DOHH2 (cell line): ENCODE results near the gene UVRAG.

Source experiments
- H3F3A ChIP-seq: fragments of 200-600 bp; sonication (generic), shearing (Covaris generic); 2 replicates; pipeline ENCODE4 v1.6.0; 2016; ENCODE audit warnings: antibody characterized with exemption, mild to moderate bottlenecking; ENCODE audit not compliant: control insufficient read depth, insufficient read depth
- H3K27ac ChIP-seq: fragments of 200-600 bp; sonication (generic); 2 replicates; pipeline ENCODE4 v1.5.1; 2014; ENCODE audit warnings: low read depth, mild to moderate bottlenecking, low read length, moderate library complexity
- H3K27me3 ChIP-seq: fragments of 200-600 bp; sonication (generic); 2 replicates; pipeline ENCODE4 v1.6.1; 2014; ENCODE audit warnings: mild to moderate bottlenecking, low read length, mixed read lengths; ENCODE audit not compliant: control insufficient read depth
- H3K36me3 ChIP-seq: fragments of 200-600 bp; sonication (generic); 2 replicates; pipeline ENCODE4 v1.6.1; 2014; ENCODE audit warnings: mild to moderate bottlenecking, low read length, moderate library complexity, mixed read lengths; ENCODE audit not compliant: control insufficient read depth
- H3K4me1 ChIP-seq: fragments of 200-600 bp; sonication (generic); 2 replicates; pipeline ENCODE4 v1.6.1; 2014; ENCODE audit warnings: mild to moderate bottlenecking, low read length, mixed read lengths; ENCODE audit not compliant: control insufficient read depth
- H3K4me2 ChIP-seq: fragments of 200-600 bp; sonication (generic); 2 replicates; pipeline ENCODE4 v1.6.0; 2014; ENCODE audit warnings: mild to moderate bottlenecking, low read length, moderate library complexity
- H3K4me3 ChIP-seq: fragments of 200-600 bp; sonication (generic); 2 replicates; pipeline ENCODE4 v1.5.1; 2014; ENCODE audit warnings: mild to moderate bottlenecking, low read length, mixed read lengths
- H3K79me2 ChIP-seq: fragments of 200-600 bp; sonication (generic); 2 replicates; pipeline ENCODE4 v1.6.1; 2014; ENCODE audit warnings: mild to moderate bottlenecking, low read length, mixed read lengths; ENCODE audit not compliant: control insufficient read depth
- H3K9me2 ChIP-seq: fragments of 200-600 bp; sonication (generic); replicated peaks from 2 replicates; pipeline ENCODE4 v1.6.1; 2014; ENCODE audit warnings: mild to moderate bottlenecking, low read length, mixed read lengths; ENCODE audit not compliant: control insufficient read depth
- H3K9me3 ChIP-seq: fragments of 200-600 bp; sonication (generic); 2 replicates; pipeline ENCODE4 v1.6.1; 2014; ENCODE audit warnings: antibody characterized with exemption, low read length, mixed read lengths; ENCODE audit not compliant: control insufficient read depth, insufficient read depth
- H4K20me1 ChIP-seq: fragments of 200-600 bp; sonication (generic); 2 replicates; pipeline ENCODE4 v1.6.0; 2014; ENCODE audit warnings: low read depth, mild to moderate bottlenecking, antibody characterized with exemption, low read length, moderate library complexity; ENCODE audit not compliant: control insufficient read depth, insufficient read depth
- CTCF ChIP-seq: fragments of 200-600 bp; sonication (generic); IDR thresholded peaks from one replicate; pipeline ENCODE4 v1.5.1; 2014; ENCODE audit warnings: antibody characterized with exemption, mild to moderate bottlenecking, low read depth, low read length; ENCODE audit not compliant: poor library complexity, severe bottlenecking
- EZH2phosphoT487 ChIP-seq: fragments of 200-600 bp; sonication (generic); IDR thresholded peaks from 2 replicates; pipeline ENCODE4 v1.6.1; 2017; ENCODE audit warnings: borderline replicate concordance, mild to moderate bottlenecking, antibody characterized with exemption, low read length, moderate library complexity, mixed read lengths

UVRAG gene

DNA sequence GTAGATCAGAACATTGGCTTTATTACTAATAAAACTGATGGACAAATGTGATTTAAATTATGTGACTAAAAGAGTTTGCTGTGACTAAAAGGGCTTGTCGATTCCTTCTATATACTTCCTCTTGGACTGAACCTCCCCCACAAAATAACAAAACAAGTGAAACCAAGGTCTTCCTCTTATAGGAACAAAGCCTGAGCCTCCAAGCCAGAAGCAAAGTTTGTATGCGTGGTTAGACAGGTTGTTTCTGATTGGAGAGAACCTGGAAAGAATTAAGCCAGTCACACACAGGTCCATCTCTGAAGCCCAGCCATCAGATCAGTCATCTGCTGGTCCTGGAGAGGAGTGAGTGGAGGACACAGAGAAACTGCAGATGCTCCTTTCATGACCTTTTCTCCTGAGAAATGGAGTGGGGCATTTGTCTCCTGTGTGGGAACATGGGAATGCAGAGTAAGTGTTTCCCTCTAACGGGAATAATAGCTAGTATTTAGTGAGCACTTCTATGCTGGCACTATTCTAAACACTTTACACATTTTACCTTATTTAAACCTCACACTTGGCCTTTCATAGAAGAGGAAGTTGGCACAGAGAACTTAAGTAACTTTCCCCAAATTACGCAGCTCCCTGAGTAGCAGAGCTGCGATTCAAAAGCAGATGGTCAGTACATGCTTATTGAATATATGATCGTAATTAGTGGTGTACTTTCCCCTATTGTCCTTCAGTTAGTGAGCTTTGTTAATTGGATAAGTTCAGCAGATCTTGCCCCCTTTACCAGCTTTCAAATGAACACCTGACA is 77.1 kb downstream of the UVRAG start:
- peaks cover 92% of the 10 kb centered on the region for H3K79me2 ChIP-seq
- no peaks in the 10 kb centered on the region; the same call in 1 of the 2 replicates for H4K20me1 ChIP-seq
- no peak for TF ChIP-seq CTCF
- TF ChIP-seq EZH2phosphoT487, result no peak
- H3K4me2 ChIP-seq, result peak overlapping the region; percentile 85
- peak overlapping the region; percentile 55 for H3K4me3 ChIP-seq
- no peaks in the 10 kb centered on the region for H3K9me3 ChIP-seq
- no peaks in the 10 kb centered on the region for H3K9me2 ChIP-seq
- H3K36me3 ChIP-seq, result peaks cover 91% of the 10 kb centered on the region
- H3K27me3 ChIP-seq, result no peaks in the 10 kb centered on the region
- H3K4me1 ChIP-seq, result peaks cover 82% of the 10 kb centered on the region
- H3K27ac ChIP-seq, result peak overlapping the region; percentile 98
- H3F3A ChIP-seq, result peaks cover 48% of the 10 kb centered on the region

DNA sequence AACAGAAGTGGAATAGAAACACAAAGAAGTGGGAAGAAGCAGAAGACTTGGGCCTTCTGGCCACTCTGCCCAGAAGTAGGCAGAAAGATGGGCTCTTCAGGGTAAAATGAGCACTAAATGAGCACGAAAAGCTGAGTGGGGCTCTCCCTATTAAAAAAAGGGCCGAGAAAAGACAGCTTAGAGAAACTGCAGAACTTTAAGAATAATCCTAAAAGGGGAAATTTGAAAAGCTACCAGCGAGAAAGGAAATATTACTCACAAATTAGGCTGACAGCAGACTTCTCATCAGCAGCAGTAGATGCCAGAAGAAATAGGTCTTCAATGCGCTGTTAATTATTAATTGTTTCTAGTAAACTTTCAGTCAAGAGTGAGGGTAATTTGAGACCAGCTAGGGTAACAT is 78.2 kb downstream of the UVRAG start:
- Histone ChIP-seq H3K4me2 (0 out of 2 replicates have a peak overlapping the region, but pooled peaks have one; percentile 85), H3K27ac (peak overlapping the region; percentile 98), H3K27me3 (no peaks in the 10 kb centered on the region), H4K20me1 (no peaks in the 10 kb centered on the region; the same call in 1 of the 2 replicates), H3K79me2 (peaks cover 87% of the 10 kb centered on the region), H3F3A (peaks cover 48% of the 10 kb centered on the region), H3K4me1 (peaks cover 71% of the 10 kb centered on the region), H3K9me3 (no peaks in the 10 kb centered on the region), H3K36me3 (peaks cover 87% of the 10 kb centered on the region), H3K9me2 (no peaks in the 10 kb centered on the region), H3K4me3 (no peak overlapping the region)
- no peak for TF ChIP-seq CTCF
- no peak for TF ChIP-seq EZH2phosphoT487

DNA sequence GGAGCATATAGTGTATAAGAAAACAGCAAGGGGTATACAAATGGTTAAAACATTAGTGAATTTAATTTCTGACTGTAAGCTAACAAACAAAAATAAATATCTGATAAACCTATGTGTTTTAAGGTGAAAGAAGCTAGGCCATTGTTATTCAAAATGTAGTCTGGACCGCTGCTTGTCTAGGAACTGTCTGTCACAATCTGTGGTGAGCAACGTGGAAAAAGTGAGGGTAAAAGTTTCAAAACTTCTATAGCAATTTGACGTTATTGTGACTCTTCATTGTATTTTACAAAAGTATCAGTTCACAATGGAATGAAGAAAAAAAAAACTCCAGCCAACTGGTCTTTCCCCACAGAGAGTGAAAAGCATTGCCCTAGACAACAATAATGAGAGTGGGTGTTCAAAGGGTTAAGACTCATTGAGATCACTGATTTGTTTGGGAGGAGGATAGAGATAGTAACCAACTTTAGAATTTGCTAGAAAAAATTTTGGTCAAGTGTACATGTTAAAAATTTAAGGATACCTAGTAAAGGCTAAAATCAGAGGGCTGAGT is 79.1 kb downstream of the UVRAG start:
- H3K9me2 ChIP-seq, result no peaks in the 10 kb centered on the region
- no peak overlapping the region for H3K4me2 ChIP-seq
- 0 out of 2 replicates have a peak overlapping the region, but pooled peaks have one; percentile 24 for H3K27ac ChIP-seq
- no peaks in the 10 kb centered on the region for H3K9me3 ChIP-seq
- no peak for TF ChIP-seq EZH2phosphoT487
- H3K4me1 ChIP-seq, result peaks cover 63% of the 10 kb centered on the region
- peaks cover 3% of the 10 kb centered on the region; the same call in 1 of the 2 replicates for H4K20me1 ChIP-seq
- H3K4me3 ChIP-seq, result no peak overlapping the region
- peaks cover 87% of the 10 kb centered on the region for H3K36me3 ChIP-seq
- H3K79me2 ChIP-seq, result peaks cover 86% of the 10 kb centered on the region
- no peaks in the 10 kb centered on the region for H3K27me3 ChIP-seq
- H3F3A ChIP-seq, result peaks cover 48% of the 10 kb centered on the region
